SK-N-SH (cell line): ENCODE data around the gene MYO18B. TPM values are rescaled to one million over a fixed set of nuclear protein-coding genes. Genes with fewer than 3 reads are reported as not detected.

Experiments
- CTCF ChIA-PET: fragments of 300-600, 350-600 bp; formaldehyde crosslinking; extraction: SDS; loops from one replicate; lab custom pipeline; 2021; lab: Yijun Ruan, JAX
- POLR2A ChIA-PET: fragments of 350-600 bp; sonication (Branson Sonifier 250); formaldehyde crosslinking; extraction: SDS; loops from one replicate; lab custom pipeline; 2020; ENCODE audit warnings: antibody characterized with exemption, inconsistent platforms; lab: Yijun Ruan, JAX
- DNase-seq: peaks from one replicate; pipeline ENCODE4 v3.0.0; 2012
- H2AFZ ChIP-seq: fragments of 200-600 bp; sonication (generic); 2 replicates; pipeline ENCODE4 v1.8.1; 2016; ENCODE audit warnings: antibody characterized with exemption, mild to moderate bottlenecking, low read depth
- H3F3A ChIP-seq: fragments of 200-600 bp; sonication (generic); replicated peaks from 2 replicates; pipeline ENCODE3; 2016; ENCODE audit warnings: antibody characterized with exemption, mild to moderate bottlenecking; ENCODE audit not compliant: insufficient read depth
- H3K27ac ChIP-seq, 2 experiments: fragments of 200-500 bp in 1 of 2; fragments of 200-600 bp in 1 of 2; sonication (Bioruptor generic) in 1 of 2; sonication (generic), shearing (Covaris generic) in 1 of 2; 2 replicates each; pipeline versions ENCODE4 v1.5.1 to v1.6.1; 2014 to 2016; ENCODE audit warnings: low read depth in 2 of 2, inconsistent platforms in 1 of 2, low read length in 1 of 2, mild to moderate bottlenecking in 1 of 2, mixed read lengths in 1 of 2
- H3K27me3 ChIP-seq: fragments of 200-600 bp; sonication (generic), shearing (Covaris generic); 2 replicates; pipeline ENCODE4 v1.6.1; 2016; ENCODE audit warnings: mixed run types; ENCODE audit not compliant: insufficient read depth
- H3K36me3 ChIP-seq, 2 experiments: fragments of 200-500 bp in 1 of 2; fragments of 200-600 bp in 1 of 2; sonication (Bioruptor generic) in 1 of 2; sonication (generic) in 1 of 2; replicated peaks in 1 of 2; 2 replicates each; pipeline versions ENCODE3 to v1.5.1; 2014 to 2016; ENCODE audit warnings: low read length in 1 of 2, mild to moderate bottlenecking in 1 of 2; ENCODE audit not compliant: insufficient read depth in 2 of 2, control insufficient read depth in 1 of 2
- H3K4me1 ChIP-seq, 2 experiments: fragments of 200-500 bp in 1 of 2; fragments of 200-600 bp in 1 of 2; sonication (Bioruptor generic) in 1 of 2; sonication (generic), shearing (Covaris generic) in 1 of 2; 2 replicates each; pipeline versions ENCODE4 v1.5.1 to v1.6.1; 2014 to 2016; ENCODE audit warnings: low read depth in 1 of 2, low read length in 1 of 2, mixed run types in 1 of 2; ENCODE audit not compliant: insufficient read depth in 2 of 2, control insufficient read depth in 1 of 2
- H3K4me2 ChIP-seq: fragments of 200-600 bp; sonication (generic), shearing (Covaris generic); 2 replicates; pipeline ENCODE4 v1.6.1; 2017; ENCODE audit warnings: mixed run types
- H3K4me3 ChIP-seq, 2 experiments: fragments of 200-500 bp in 1 of 2; fragments of 200-600 bp in 1 of 2; sonication (Bioruptor generic) in 1 of 2; sonication (generic), shearing (Covaris generic) in 1 of 2; 2 replicates each; pipeline versions ENCODE4 v1.5.1 to v1.8.1; 2014 to 2016; ENCODE audit warnings: low read depth in 2 of 2, inconsistent platforms in 1 of 2, low read length in 1 of 2, mild to moderate bottlenecking in 1 of 2, mixed read lengths in 1 of 2, moderate library complexity in 1 of 2
- H3K79me2 ChIP-seq: fragments of 200-600 bp; sonication (generic); 2 replicates; pipeline ENCODE4 v1.8.1; 2017; ENCODE audit warnings: mild to moderate bottlenecking; ENCODE audit not compliant: insufficient read depth
- H3K9ac ChIP-seq: fragments of 200-600 bp; sonication (generic); 2 replicates; pipeline ENCODE4 v1.6.1; 2017; ENCODE audit warnings: mixed run types
- H3K9me2 ChIP-seq: fragments of 200-600 bp; sonication (generic); 2 replicates; pipeline ENCODE4 v1.6.1; 2017; ENCODE audit warnings: mixed run types
- H3K9me3 ChIP-seq: fragments of 200-600 bp; sonication (generic); 2 replicates; pipeline ENCODE4 v1.6.1; 2017; ENCODE audit warnings: mixed run types, mild to moderate bottlenecking, moderate library complexity
- H4K20me1 ChIP-seq: fragments of 200-600 bp; sonication (generic); 2 replicates; pipeline ENCODE4 v1.6.1; 2017; ENCODE audit warnings: mild to moderate bottlenecking, mixed run types; ENCODE audit not compliant: insufficient read depth
- CTCF ChIP-seq: fragments of 200-600 bp; sonication (generic); IDR thresholded peaks from 2 replicates; pipeline ENCODE4 v1.6.1; 2017; ENCODE audit warnings: antibody characterized with exemption, mild to moderate bottlenecking, moderate library complexity
- EP300 ChIP-seq, 2 experiments: IDR thresholded peaks; 2 replicates each; pipeline versions ENCODE4 v1.4.0 to v1.6.1; 2012; ENCODE audit warnings: borderline replicate concordance in 1 of 2, low read depth in 1 of 2, low read length in 1 of 2
- EZH2phosphoT487 ChIP-seq: fragments of 200-600 bp; sonication (generic); IDR thresholded peaks from 2 replicates; pipeline ENCODE4 v1.6.1; 2017; ENCODE audit warnings: low read depth, mixed run types, mild to moderate bottlenecking, antibody characterized with exemption, moderate library complexity, borderline replicate concordance
- FOSL2 ChIP-seq: IDR thresholded peaks from 2 replicates; pipeline ENCODE4 v1.4.0; 2012; ENCODE audit warnings: low read depth, mild to moderate bottlenecking, moderate library complexity, borderline replicate concordance
- FOXM1 ChIP-seq: IDR thresholded peaks from 2 replicates; pipeline ENCODE4 v1.4.0; 2012; ENCODE audit warnings: low read depth, mild to moderate bottlenecking
- GATA2 ChIP-seq: sonication (generic); formaldehyde crosslinking; IDR thresholded peaks from 2 replicates; pipeline ENCODE4 v1.5.0; 2020; ENCODE audit warnings: mild to moderate bottlenecking, missing genetic modification reagents
- MEF2A ChIP-seq: IDR thresholded peaks from 2 replicates; pipeline ENCODE4 v1.4.0; 2012; ENCODE audit warnings: low read depth, borderline replicate concordance
- MXI1 ChIP-seq: IDR thresholded peaks from 2 replicates; pipeline ENCODE4 v1.6.1; 2012; ENCODE audit warnings: mild to moderate bottlenecking, low read depth, low read length, improper control_type of control experiment
- NFIC ChIP-seq: IDR thresholded peaks from 2 replicates; pipeline ENCODE4 v1.4.0; 2012; ENCODE audit warnings: borderline replicate concordance
- NRF1 ChIP-seq: IDR thresholded peaks from 2 replicates; pipeline ENCODE4 v1.6.1; 2012; ENCODE audit warnings: low read depth, mild to moderate bottlenecking, low read length
- POLR2AphosphoS5 ChIP-seq: IDR thresholded peaks from 2 replicates; pipeline ENCODE4 v1.6.1; 2012; ENCODE audit warnings: low read depth, low read length
- RAD21 ChIP-seq: IDR thresholded peaks from 2 replicates; pipeline ENCODE4 v1.6.1; 2012; ENCODE audit warnings: mild to moderate bottlenecking, low read length
- RFX5 ChIP-seq: IDR thresholded peaks from 2 replicates; pipeline ENCODE4 v1.6.1; 2012; ENCODE audit warnings: mild to moderate bottlenecking, improper control_type of control experiment, low read length
- SMC3 ChIP-seq: IDR thresholded peaks from 2 replicates; pipeline ENCODE4 v1.6.1; 2012; ENCODE audit warnings: low read depth, low read length, improper control_type of control experiment
- TCF12 ChIP-seq: IDR thresholded peaks from 2 replicates; pipeline ENCODE4 v1.4.0; 2012
- TEAD4 ChIP-seq: IDR thresholded peaks from 2 replicates; pipeline ENCODE4 v1.4.0; 2012; ENCODE audit warnings: mild to moderate bottlenecking, borderline replicate concordance; ENCODE audit not compliant: insufficient read depth
- USF1 ChIP-seq: IDR thresholded peaks from 2 replicates; pipeline ENCODE4 v1.4.0; 2012; ENCODE audit warnings: low read depth, borderline replicate concordance
- ZBTB33 ChIP-seq: IDR thresholded peaks from 2 replicates; pipeline ENCODE4 v1.4.0; 2012; ENCODE audit warnings: low read depth, borderline replicate concordance
- WGBS: methylation state at CpG from one replicate; pipeline ENCODE4 v1.1.6; 2017; ENCODE audit warnings: low lambda C conversion rate; 5-methylcytosine and 5-hydroxymethylcytosine counted together
- polyA plus RNA-seq, 3 experiments: library from polyadenylated mRNA; depleted of rRNA; stranded (reverse); fragments of >200 nt; gene quantifications; 2 replicates each; pipeline ENCODE4 v1.2.3, GENCODE V29; 2012

MYO18B gene
- polyA plus RNA-seq, 1 of the 3 experiments (the other 2 are of a cell fraction): 0.05 TPM

- no peak for TF ChIP-seq CTCF
- TF ChIP-seq, all 33 proteins: peak for 0
These were observed 208.1 kb downstream of the MYO18B start (continued) for GRCh38 chr22:25950111-25950510.

GRCh38 chr22:25953276-25953675, 211.3 kb downstream of the MYO18B start:
- Histone ChIP-seq H4K20me1 (no peaks in the 10 kb centered on the region), H3K4me1 (peaks cover 0 to 7% of the 10 kb centered on the region in 2 experiments; a peak in 1 of 4 replicates), H3K9ac (no peak overlapping the region), H3K27ac (no peak overlapping the region), H2AFZ (no peak overlapping the region), H3K79me2 (no peaks in the 10 kb centered on the region), H3K4me2 (no peak overlapping the region), H3K9me3 (no peaks in the 10 kb centered on the region), H3K36me3 (no peaks in the 10 kb centered on the region), H3K27me3 (no peaks in the 10 kb centered on the region), H3K9me2 (no peaks in the 10 kb centered on the region), H3F3A (no peaks in the 10 kb centered on the region), H3K4me3 (no peak overlapping the region)
- TF ChIP-seq MXI1 (no peak), EZH2phosphoT487 (no peak), GATA2 (CRISPR knock-in tag) (no peak)
- DNase-seq: no peak
- WGBS: 19% methylated on average over 3 of the region's 3 CpGs
- ChIA-PET CTCF (no interaction called here), POLR2A (no interaction called here)

- H3F3A ChIP-seq: no peaks in the 10 kb centered on the region
- WGBS: 31% methylated on average over 4 of the region's 4 CpGs
- no peaks in the 10 kb centered on the region for H3K27me3 ChIP-seq
- no peaks in the 10 kb centered on the region for H3K9me3 ChIP-seq
- CTCF ChIA-PET: no interaction called here
- no peak overlapping the region for H3K4me2 ChIP-seq
- no peak overlapping the region for H3K4me3 ChIP-seq
- H3K79me2 ChIP-seq: no peaks in the 10 kb centered on the region
- H3K36me3 ChIP-seq: no peaks in the 10 kb centered on the region
- H3K4me1 ChIP-seq: peaks cover 0 to 7% of the 10 kb centered on the region in 2 experiments; a peak in 1 of 4 replicates
- H3K9ac ChIP-seq: no peak overlapping the region
- H3K27ac ChIP-seq: no peak overlapping the region
- H3K9me2 ChIP-seq: no peaks in the 10 kb centered on the region
- TF ChIP-seq RAD21: no peak
- TF ChIP-seq MEF2A: no peak
- no peak for TF ChIP-seq FOSL2
- no peak for TF ChIP-seq POLR2AphosphoS5
- no peak for TF ChIP-seq NFIC
- no peak for TF ChIP-seq USF1
- TF ChIP-seq GATA2 (CRISPR knock-in tag): no peak
- TF ChIP-seq ZBTB33: no peak
- TF ChIP-seq NRF1: no peak
- TF ChIP-seq TEAD4: no peak
- no peak for TF ChIP-seq RFX5
- TF ChIP-seq SMC3: no peak
- TF ChIP-seq TCF12: no peak
- no peak for TF ChIP-seq EP300 (IDR thresholded peaks at IDR 0.05; ENCODE audit: borderline replicate concordance in 1 of 2, low read depth in 1 of 2, low read length in 1 of 2)
- no peak for TF ChIP-seq FOXM1
- TF ChIP-seq, all 33 proteins: peak for 0
- Histone ChIP-seq H2AFZ (no peak overlapping the region), H4K20me1 (no peaks in the 10 kb centered on the region)
- DNase-seq: no peak
- POLR2A ChIA-PET: no interaction called here
These were observed 211.9 kb downstream of the MYO18B start for GRCh38 chr22:25953919-25954318.
